ENCODE measurements around the gene SCFD1. TPM values are rescaled to one million over a fixed set of nuclear protein-coding genes. Genes with fewer than 3 reads are reported as not detected.

The SCFD1 gene
- total RNA-seq, 4 donors from 2014 or later = 43.4 to 128 (median 84.3) TPM

- TF ChIP-seq CTCF (IDR thresholded peaks at IDR 0.05) (no peak), POLR2A (IDR thresholded peaks at IDR 0.05) (no peak), EP300 (IDR thresholded peaks at IDR 0.05; ENCODE audit: low read depth) (no peak), POLR2AphosphoS5 (IDR thresholded peaks at IDR 0.05) (no peak)
- Histone ChIP-seq H3K9me3 (no peaks in the 10 kb centered on the region), H3K27ac (no peak overlapping the region), H3K36me3 (peaks cover 0 to 13% (median 5%) of the 10 kb centered on the region in 4 donors), H3K27me3 (no peaks in the 10 kb centered on the region), H3K4me1 (peaks cover 3 to 26% (median 14%) of the 10 kb centered on the region in 4 donors), H3K4me3 (no peak overlapping the region)
- DNase-seq = no peak
- in situ Hi-C loops (cut with MboI; ENCODE audit: low pct_ligation_motif_present in 1 of 4, low pct_unique_long_range_greater_than_20kb in 1 of 4, low sequenced_read_pairs in 3 of 4) (no loop called here), intact Hi-C loops (cut with DNase I; ENCODE audit: low total_unique reads) (no loop called here)
- 77 to 90% methylated on average over 1 of the region's 1 CpG for WGBS, 2 donors (ENCODE audit: low coverage in 1 of 2)
Observed at GRCh38 chr14:30607156-30607780, 14.9 kb upstream of the SCFD1 start.

GRCh38 chr14:30608533-30609006, 13.5 kb upstream of the SCFD1 start:
- H3K27ac ChIP-seq = peak overlapping the region in 1 of 4 donors; percentile 5
- H3K4me1 ChIP-seq = peaks cover 3 to 26% (median 14%) of the 10 kb centered on the region in 4 donors
- TF ChIP-seq POLR2A (IDR thresholded peaks at IDR 0.05) (no peak), EP300 (IDR thresholded peaks at IDR 0.05; ENCODE audit: low read depth) (no peak), POLR2AphosphoS5 (IDR thresholded peaks at IDR 0.05) (no peak), CTCF (IDR thresholded peaks at IDR 0.05) (peak in 1 of 5 experiments; percentile 8)
- no peaks in the 10 kb centered on the region for H3K27me3 ChIP-seq
- peaks cover 0 to 9% (median 2%) of the 10 kb centered on the region in 4 donors for H3K36me3 ChIP-seq
- intact Hi-C loops (cut with DNase I; ENCODE audit: low total_unique reads) = no loop called here
- H3K9me3 ChIP-seq = no peaks in the 10 kb centered on the region
- in situ Hi-C loops (cut with MboI; ENCODE audit: low pct_ligation_motif_present in 1 of 4, low pct_unique_long_range_greater_than_20kb in 1 of 4, low sequenced_read_pairs in 3 of 4) = no loop called here
- no peak overlapping the region for H3K4me3 ChIP-seq
- DNase-seq = peak; percentile 17
- WGBS, 2 donors (ENCODE audit: low coverage in 1 of 2) = 52 to 53% methylated on average over 4 to 5 of the region's 5 CpGs

GRCh38 chr14:30610787-30611343, 11.3 kb upstream of the SCFD1 start:
- in situ Hi-C loops (cut with MboI; ENCODE audit: low pct_ligation_motif_present in 1 of 4, low pct_unique_long_range_greater_than_20kb in 1 of 4, low sequenced_read_pairs in 3 of 4) = no loop called here
- Histone ChIP-seq H3K27ac (peak overlapping the region in 3 of 4 donors; percentile 1 to 51 (median 8)), H3K4me1 (peaks cover 3 to 26% (median 14%) of the 10 kb centered on the region in 4 donors), H3K36me3 (peaks cover 0 to 5% (median 0%) of the 10 kb centered on the region in 4 donors), H3K9me3 (no peaks in the 10 kb centered on the region), H3K4me3 (no peak overlapping the region), H3K27me3 (no peaks in the 10 kb centered on the region)
- WGBS, 2 donors (ENCODE audit: low coverage in 1 of 2) = 34 to 53% methylated on average over 2 to 6 of the region's 6 CpGs
- intact Hi-C loops (cut with DNase I; ENCODE audit: low total_unique reads) = no loop called here
- peak; percentile 74 for DNase-seq
- TF ChIP-seq POLR2A (IDR thresholded peaks at IDR 0.05) = no peak
- peak in 2 of 3 donors; percentile 26 to 29 for TF ChIP-seq POLR2AphosphoS5 (IDR thresholded peaks at IDR 0.05)
- peak in 4 of 5 experiments; percentile 20 to 33 (median 29) for TF ChIP-seq CTCF (IDR thresholded peaks at IDR 0.05)

- H3K4me1 ChIP-seq = peaks cover 3 to 19% (median 10%) of the 10 kb centered on the region in 4 donors
- H3K9me3 ChIP-seq = no peaks in the 10 kb centered on the region
- in situ Hi-C loops (cut with MboI; ENCODE audit: low pct_ligation_motif_present in 1 of 4, low pct_unique_long_range_greater_than_20kb in 1 of 4, low sequenced_read_pairs in 3 of 4) = no loop called here
- H3K27ac ChIP-seq = no peak overlapping the region
- intact Hi-C loops (cut with DNase I; ENCODE audit: low total_unique reads) = no loop called here
- H3K4me3 ChIP-seq = no peak overlapping the region
- TF ChIP-seq POLR2AphosphoS5 (IDR thresholded peaks at IDR 0.05) (no peak), EP300 (IDR thresholded peaks at IDR 0.05; ENCODE audit: low read depth) (no peak), CTCF (IDR thresholded peaks at IDR 0.05) (no peak), POLR2A (IDR thresholded peaks at IDR 0.05) (no peak)
- no peak for DNase-seq
- 96 to 100% methylated on average over 1 to 2 of the region's 2 CpGs for WGBS, 2 donors (ENCODE audit: low coverage in 1 of 2)
- H3K27me3 ChIP-seq = no peaks in the 10 kb centered on the region
- H3K36me3 ChIP-seq = peaks cover 0 to 5% (median 0%) of the 10 kb centered on the region in 4 donors
Observed at GRCh38 chr14:30614155-30614554, 8.0 kb upstream of the SCFD1 start.

All from transverse colon (tissue), 4 donors.